ENCODE data around the gene HIVEP2. TPM values are rescaled to one million over a fixed set of nuclear protein-coding genes. Genes with fewer than 3 reads are reported as not detected.
A peak's percentile ranks its signal among the peaks of the same experiment; 100 is the strongest.

The HIVEP2 gene
- total and polyA plus RNA-seq, 2 donors (not counting 1 experiment from before 2014, with no cell fraction given), result 5.8 to 31.9 TPM

DNA sequence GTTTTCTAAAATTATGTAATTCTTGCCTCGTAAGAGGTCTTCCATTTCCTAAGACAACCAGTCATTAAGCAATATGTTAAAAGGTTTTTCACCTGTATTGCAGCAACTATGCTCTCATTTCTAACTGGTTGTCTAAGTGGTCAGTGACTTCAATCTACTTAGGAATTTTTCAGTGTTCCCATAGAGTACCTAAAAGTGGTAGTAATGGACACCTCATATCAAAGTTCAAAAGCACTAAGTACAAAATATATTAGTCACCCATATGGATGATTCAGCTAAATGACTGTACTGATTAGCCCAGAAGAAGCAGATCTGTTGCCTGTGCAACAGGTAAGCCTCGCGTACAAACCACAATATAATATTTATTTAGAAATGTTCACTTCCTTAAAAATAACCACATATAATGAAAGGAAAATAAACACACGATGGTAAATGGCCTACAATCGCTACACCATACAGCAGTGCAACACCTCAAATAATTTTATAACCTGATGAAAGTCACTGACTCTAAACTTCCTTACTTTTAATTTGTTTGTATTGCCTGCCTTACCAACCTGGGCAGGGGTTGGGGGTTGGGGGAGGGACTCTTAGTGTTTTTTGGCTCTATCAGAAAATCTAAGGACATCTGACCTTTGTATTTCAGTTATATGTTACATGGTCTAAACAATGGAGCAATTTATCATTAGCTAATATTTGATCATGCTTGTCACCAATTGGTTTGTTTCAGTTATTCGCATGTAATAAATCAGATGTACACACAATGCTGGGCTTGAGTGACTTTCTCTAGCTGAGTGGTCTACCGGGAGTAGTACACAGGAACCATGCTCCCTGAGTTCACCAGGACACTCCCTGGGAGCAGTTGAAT is 105.9 kb downstream of the HIVEP2 start:
- Mint-ChIP-seq H3K4me1 (peaks cover 64% of the 10 kb centered on the region), H3K9me3 (ENCODE audit: insufficient read depth) (no peaks in the 10 kb centered on the region), H3K27ac (peak overlapping the region; percentile 80), H3K27me3 (no peaks in the 10 kb centered on the region), H3K4me3 (peak overlapping the region; percentile 65)
- no peaks in the 10 kb centered on the region for H4K20me1 ChIP-seq (ENCODE audit: control insufficient read depth, insufficient read depth, low read length, poor library complexity, severe bottlenecking)
- ATAC-seq (ENCODE audit: low read depth) (peak; percentile 15), DNase-seq (no peak)
- TF ChIP-seq, protein P1, sequence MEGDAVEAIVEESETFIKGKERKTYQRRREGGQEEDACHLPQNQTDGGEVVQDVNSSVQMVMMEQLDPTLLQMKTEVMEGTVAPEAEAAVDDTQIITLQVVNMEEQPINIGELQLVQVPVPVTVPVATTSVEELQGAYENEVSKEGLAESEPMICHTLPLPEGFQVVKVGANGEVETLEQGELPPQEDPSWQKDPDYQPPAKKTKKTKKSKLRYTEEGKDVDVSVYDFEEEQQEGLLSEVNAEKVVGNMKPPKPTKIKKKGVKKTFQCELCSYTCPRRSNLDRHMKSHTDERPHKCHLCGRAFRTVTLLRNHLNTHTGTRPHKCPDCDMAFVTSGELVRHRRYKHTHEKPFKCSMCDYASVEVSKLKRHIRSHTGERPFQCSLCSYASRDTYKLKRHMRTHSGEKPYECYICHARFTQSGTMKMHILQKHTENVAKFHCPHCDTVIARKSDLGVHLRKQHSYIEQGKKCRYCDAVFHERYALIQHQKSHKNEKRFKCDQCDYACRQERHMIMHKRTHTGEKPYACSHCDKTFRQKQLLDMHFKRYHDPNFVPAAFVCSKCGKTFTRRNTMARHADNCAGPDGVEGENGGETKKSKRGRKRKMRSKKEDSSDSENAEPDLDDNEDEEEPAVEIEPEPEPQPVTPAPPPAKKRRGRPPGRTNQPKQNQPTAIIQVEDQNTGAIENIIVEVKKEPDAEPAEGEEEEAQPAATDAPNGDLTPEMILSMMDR (IDR thresholded peaks at IDR 0.05), result no peak
- no peak for TF ChIP-seq EZH2 (IDR thresholded peaks at IDR 0.05; ENCODE audit: borderline replicate concordance, insufficient read depth, low read depth, low read length, poor library complexity, severe bottlenecking)
- H3K27me3 ChIP-seq (replicated peaks in 1 of 4; ENCODE audit: control extremely low read depth in 1 of 4, control insufficient read depth in 3 of 4, insufficient read depth in 4 of 4, low read length in 3 of 4), result no peaks in the 10 kb centered on the region
- H3K4me3 ChIP-seq (ENCODE audit: control extremely low read depth in 1 of 5, extremely low read depth in 1 of 5, insufficient read depth in 1 of 5, low read depth in 2 of 5, low read length in 4 of 5), result peak overlapping the region in 1 of 5 experiments; percentile 4
- H3K27ac ChIP-seq (ENCODE audit: low read length in 2 of 2), result peak overlapping the region; percentile 14 to 18
- peak overlapping the region; percentile 1 for H2AFZ ChIP-seq (ENCODE audit: insufficient read depth, low read depth, low read length, poor library complexity, severe bottlenecking)
- CTCF ChIA-PET, result interaction anchor here (0.9 to 1.4 kb wide), 5 partner anchors 11 to 145 kb away, joined by 3 to 4 read pairs (median 3); no protein-coding TSS in a partner anchor
- H3K9me3 ChIP-seq (ENCODE audit: control extremely low read depth in 1 of 3, control insufficient read depth in 2 of 3, insufficient read depth in 1 of 3, low read length in 2 of 3), result no peaks in the 10 kb centered on the region
- H3K4me1 ChIP-seq (ENCODE audit: control insufficient read depth in 2 of 2, insufficient read depth in 2 of 2, low read length in 2 of 2), result peaks cover 31 to 36% of the 10 kb centered on the region in 2 donors
- H3K79me2 ChIP-seq (ENCODE audit: control insufficient read depth, insufficient read depth, low read length), result peaks cover 74% of the 10 kb centered on the region
- H3K36me3 ChIP-seq (replicated peaks in 1 of 2; ENCODE audit: control extremely low read depth in 1 of 2, control insufficient read depth in 1 of 2, extremely low read depth in 1 of 2, insufficient read depth in 2 of 2, low read length in 1 of 2), result peaks cover 2 to 6% of the 10 kb centered on the region in 2 experiments
- no peak overlapping the region for H3K9ac ChIP-seq (ENCODE audit: low read length)
- intact Hi-C loops (cut with micrococcal nuclease), result loop anchor here (10.0 kb wide), 1 partner anchor 186 kb away; no protein-coding TSS in a partner anchor
- H3K4me2 ChIP-seq (replicated peaks; ENCODE audit: low read depth, low read length, poor library complexity, severe bottlenecking), result peak overlapping the region; percentile 40
- POLR2A ChIA-PET, result interaction anchor here (0.6 kb wide), 1 partner anchor 16 kb away, joined by 3 read pairs; no protein-coding TSS in a partner anchor
- 60% methylated on average over 1 of the region's 7 CpGs for WGBS (ENCODE audit: insufficient coverage)
